ENCODE measurements around the gene NPTN.

GRCh38 chr15:73605759-73606436, 27.3 kb downstream of the NPTN start:
- TF ChIP-seq CTCF (IDR thresholded peaks at IDR 0.05; ENCODE audit: insufficient read depth, low read length, poor library complexity, severe bottlenecking) = no peak
- TF ChIP-seq EZH2phosphoT487 (conservative IDR thresholded peaks at IDR 0.05; ENCODE audit: low read length) = no peak

All from SU-DHL-6 (cell line).